Keratinocyte (primary cell): ENCODE data around the gene ARAF. TPM values are rescaled to one million over a fixed set of nuclear protein-coding genes. Genes with fewer than 3 reads are reported as not detected.
"Not testable (repeated sequence)": the region's sequence is repeated elsewhere in the genome, so short reads cannot be mapped to it uniquely, and the experiment has no call there.

Experiments used
- DNase-seq: peaks from one replicate; pipeline ENCODE4 v3.0.0-alpha.2; 2011; ENCODE audit warnings: low read depth, missing footprints, low spot score
- FAIRE-seq: peaks from 2 replicates; lab custom pipeline; 2011; peaks lifted over from hg19 to GRCh38; lab: Jason Lieb, UNC
- H2AFZ ChIP-seq: 2 replicates; pipeline ENCODE4 v1.6.0; 2012; ENCODE audit warnings: low read length, control low read depth, inconsistent platforms; ENCODE audit not compliant: control insufficient read depth
- H3K27ac ChIP-seq: 2 replicates; pipeline ENCODE4 v1.5.1; 2011; ENCODE audit warnings: low read length; ENCODE audit not compliant: control insufficient read depth, insufficient read depth
- H3K27me3 ChIP-seq: 3 replicates; pipeline ENCODE4 v1.6.0; 2011; ENCODE audit warnings: low read length; ENCODE audit not compliant: control insufficient read depth, insufficient read depth; ENCODE audit errors: extremely low read depth
- H3K36me3 ChIP-seq, 2 experiments: 2 replicates in 1 of 2; 3 replicates in 1 of 2; pipeline ENCODE4 v1.5.1; 2011; ENCODE audit warnings: low read length in 2 of 2, mild to moderate bottlenecking in 1 of 2; ENCODE audit not compliant: control insufficient read depth in 2 of 2, insufficient read depth in 2 of 2; ENCODE audit errors: extremely low read depth in 1 of 2
- H3K4me1 ChIP-seq: 3 replicates; pipeline ENCODE4 v1.5.1; 2011; ENCODE audit warnings: low read length; ENCODE audit not compliant: control insufficient read depth, insufficient read depth; ENCODE audit errors: extremely low read depth
- H3K4me2 ChIP-seq: 3 replicates; pipeline ENCODE4 v1.6.0; 2011; ENCODE audit warnings: low read depth, low read length; ENCODE audit not compliant: control insufficient read depth, insufficient read depth; ENCODE audit errors: extremely low read depth
- H3K4me3 ChIP-seq, 3 experiments: fragments of 200-600 bp in 1 of 3; sonication (generic) in 1 of 3; 2 replicates in 2 of 3; 3 replicates in 1 of 3; pipeline ENCODE4 v1.5.1; 2011 to 2016; ENCODE audit warnings: low read length in 3 of 3, mild to moderate bottlenecking in 3 of 3, control low read depth in 2 of 3, inconsistent platforms in 1 of 3, low read depth in 1 of 3, mixed read lengths in 1 of 3, mixed run types in 1 of 3, moderate library complexity in 1 of 3; ENCODE audit not compliant: control insufficient read depth in 2 of 3, insufficient read depth in 2 of 3; ENCODE audit errors: extremely low read depth in 1 of 3
- H3K79me2 ChIP-seq: 2 replicates; pipeline ENCODE4 v1.6.0; 2012; ENCODE audit warnings: low read length; ENCODE audit not compliant: control insufficient read depth, insufficient read depth
- H3K9ac ChIP-seq: 3 replicates; pipeline ENCODE4 v1.6.0; 2011; ENCODE audit warnings: low read length; ENCODE audit not compliant: control insufficient read depth, insufficient read depth; ENCODE audit errors: extremely low read depth
- H3K9me1 ChIP-seq: 3 replicates; pipeline ENCODE4 v1.6.0; 2011; ENCODE audit warnings: low read length; ENCODE audit not compliant: control insufficient read depth, insufficient read depth; ENCODE audit errors: extremely low read depth
- H3K9me3 ChIP-seq: 2 replicates; pipeline ENCODE4 v1.5.1; 2012; ENCODE audit warnings: low read depth, low read length; ENCODE audit not compliant: control insufficient read depth
- H4K20me1 ChIP-seq: 3 replicates; pipeline ENCODE4 v1.6.0; 2011; ENCODE audit warnings: low read length; ENCODE audit not compliant: control insufficient read depth, insufficient read depth; ENCODE audit errors: extremely low read depth
- CTCF ChIP-seq, 3 experiments: IDR thresholded peaks in 1 of 3; conservative IDR thresholded peaks in 1 of 3; optimal IDR thresholded peaks in 1 of 3; 2 replicates in 2 of 3; 3 replicates in 1 of 3; pipeline versions ENCODE3 to v1.5.1; 2011; ENCODE audit warnings: low read length in 3 of 3, mild to moderate bottlenecking in 3 of 3, moderate library complexity in 2 of 3, control low read depth in 1 of 3, inconsistent platforms in 1 of 3; ENCODE audit not compliant: insufficient read depth in 2 of 3; ENCODE audit errors: extremely low read depth in 1 of 3
- EZH2 ChIP-seq: IDR thresholded peaks from one replicate; pipeline ENCODE4 v1.6.1; 2012; ENCODE audit warnings: inconsistent platforms, mild to moderate bottlenecking, low read length, moderate library complexity
- dilution Hi-C: fragments of 300-500 bp; cut with MboI; formaldehyde crosslinking; loops from one replicate; pipeline ENCODE4 v1.7.0; 2020; ENCODE audit warnings: low sequenced_read_pairs; ENCODE audit not compliant: extremely low pct_ligation_motif_present
- polyA minus RNA-seq, 3 experiments: library from RNA; depleted of rRNA, polyadenylated mRNA; stranded (reverse); fragments of >200 nt; gene quantifications; 1 replicate in 1 of 3; 2 replicates in 1 of 3; 3 replicates in 1 of 3; pipeline ENCODE4 v1.2.3, GENCODE V29; 2011
- polyA plus RNA-seq, 5 experiments: library from polyadenylated mRNA; depleted of rRNA in 3 of 5; stranded (reverse) in 3 of 5; stranded (forward) in 1 of 5; unstranded in 1 of 5; fragments of >200 nt; gene quantifications; 1 replicate in 1 of 5; 2 replicates in 3 of 5; 3 replicates in 1 of 5; pipeline versions ENCODE4 v1.2.1 to v1.2.3, GENCODE V29; 2011 to 2012; ENCODE audit warnings: missing spikeins in 2 of 5, low read depth in 1 of 5, low replicate concordance in 1 of 5

ARAF gene
- polyA plus RNA-seq (21.3 to 40.5 TPM (median 22.4 TPM) in 3 replicates), polyA minus RNA-seq (43.0 to 96.2 TPM (median 65.5 TPM) in 3 replicates)
- polyA plus RNA-seq (2011; ENCODE audit: low read depth), result 5.6 TPM
- polyA plus RNA-seq (2011; cell fraction: cytosol; rRNA removed), result 28.4 and 29.0 TPM in 2 replicates
- polyA plus RNA-seq (2011; cell fraction: nucleus; rRNA removed), result 47.8 and 49.4 TPM in 2 replicates
- polyA plus RNA-seq (2012; ENCODE audit: low replicate concordance), result 22.9 and 34.4 TPM in 2 replicates
- polyA minus RNA-seq (2011; cell fraction: cytosol; rRNA and poly(A)+ RNA removed), result 23.4 TPM
- polyA minus RNA-seq (2011; cell fraction: nucleus; rRNA and poly(A)+ RNA removed), result 12.7 and 20.2 TPM in 2 replicates

GRCh38 chrX:47560934-47561658, at the start of gene ARAF:
ARAF (plus strand) TSS chrX:47561205; CDS start chrX:47562968, 1,763 bp downstream.
- no peak for TF ChIP-seq EZH2
- no peak for TF ChIP-seq CTCF (optimal IDR thresholded peaks at IDR 0.05 in 1 of 3, IDR thresholded peaks at IDR 0.05 in 1 of 3, conservative IDR thresholded peaks at IDR 0.05 in 1 of 3; ENCODE audit: extremely low read depth in 1 of 3, insufficient read depth in 2 of 3, low read length in 3 of 3)
- Histone ChIP-seq H3K27me3 (no peaks in the 10 kb centered on the region), H3K4me3 (peak within 1 kb of the TSS; percentile 54 to 85 (median 70)), H2AFZ (peak within 1 kb of the TSS; percentile 70), H3K4me2 (peak within 1 kb of the TSS; percentile 75), H3K9ac (peak within 1 kb of the TSS; percentile 83), H4K20me1 (no peaks in the 10 kb centered on the region), H3K27ac (peak within 1 kb of the TSS; percentile 82), H3K36me3 (no peaks in the 10 kb centered on the region), H3K79me2 (peaks cover 15% of the 10 kb centered on the region), H3K9me1 (no peaks in the 10 kb centered on the region), H3K9me3 (no peaks in the 10 kb centered on the region), H3K4me1 (peaks cover 4% of the 10 kb centered on the region)
- dilution Hi-C loops, result no loop called here
- peak; percentile 76 for FAIRE-seq
- DNase-seq, result peak; percentile 90

GRCh38 chrX:47512383-47512782, 48.6 kb upstream of the ARAF start:
- FAIRE-seq, result peak; percentile 87

GRCh38 chrX:47513034-47513965, 47.7 kb upstream of the ARAF start:
- Histone ChIP-seq H3K4me1 (peaks cover 19% of the 10 kb centered on the region), H3K4me3 (peak overlapping the region in 2 of 3 experiments; percentile 21 to 48), H3K9ac (peak overlapping the region; percentile 37), H3K4me2 (peak overlapping the region; percentile 60), H2AFZ (peak overlapping the region; percentile 46)
- H3K27ac ChIP-seq, DNase-seq, H4K20me1 ChIP-seq, dilution Hi-C loops, H3K9me3 ChIP-seq, H3K79me2 ChIP-seq, FAIRE-seq, H3K9me1 ChIP-seq, H3K27me3 ChIP-seq, H3K36me3 ChIP-seq: not testable (repeated sequence)

More at GRCh38 chrX:47512383-47512782, 48.6 kb upstream of the ARAF start:
- H3K4me1 ChIP-seq, result peaks cover 19% of the 10 kb centered on the region
- H2AFZ ChIP-seq, DNase-seq, H3K36me3 ChIP-seq, H3K9me1 ChIP-seq, H3K27ac ChIP-seq, H3K9me3 ChIP-seq, H3K27me3 ChIP-seq, H3K79me2 ChIP-seq, H3K4me3 ChIP-seq, H4K20me1 ChIP-seq, dilution Hi-C loops, H3K9ac ChIP-seq, H3K4me2 ChIP-seq: not testable (repeated sequence)
